Activated CD4-positive, alpha-beta T cell treated with anti-CD3 and anti-CD28 coated beads for 36 hours (primary cell): ENCODE measurements around the gene TNFSF9. TPM values are rescaled to one million over a fixed set of nuclear protein-coding genes. Genes with fewer than 3 reads are reported as not detected.
A peak's percentile ranks its signal among the peaks of the same experiment; 100 is the strongest.
"Not testable (repeated sequence)": the region's sequence is repeated elsewhere in the genome, so short reads cannot be mapped to it uniquely, and the experiment has no call there.

ENCODE experiments used
- ATAC-seq: fragments of 200-7000 bp; cut with Tn5 transposase; one replicate; pipeline ENCODE4 v1.10.0; 2021; ENCODE audit warnings: mild to moderate bottlenecking, moderate library complexity
- CTCF ChIA-PET: fragments of 350-600 bp; sonication (Branson Sonifier 250); formaldehyde crosslinking; loops from one replicate; lab custom pipeline; 2021; ENCODE audit warnings: antibody characterized with exemption; lab: Charles Lee
- POLR2A ChIA-PET: fragments of 350-600 bp; sonication (Branson Sonifier 250); formaldehyde crosslinking; loops from one replicate; lab custom pipeline; 2021; ENCODE audit warnings: antibody characterized with exemption, inconsistent platforms; lab: Charles Lee
- DNase-seq: peaks from one replicate; pipeline ENCODE4 v3.0.0-alpha.2; 2020
- H3K27ac Mint-ChIP-seq: one replicate; pipeline ENCODE4 v1.8.0; 2021; ENCODE audit warnings: mixed read lengths
- H3K27me3 Mint-ChIP-seq: one replicate; pipeline ENCODE4 v1.8.0; 2021; ENCODE audit warnings: mixed read lengths
- H3K36me3 Mint-ChIP-seq: one replicate; pipeline ENCODE4 v1.8.0; 2021; ENCODE audit warnings: low read depth, mixed read lengths
- H3K4me1 Mint-ChIP-seq: one replicate; pipeline ENCODE4 v1.8.0; 2021; ENCODE audit warnings: mixed read lengths
- H3K4me3 Mint-ChIP-seq: one replicate; pipeline ENCODE4 v1.8.0; 2021; ENCODE audit warnings: mild to moderate bottlenecking, moderate library complexity, mixed read lengths
- H3K9me3 Mint-ChIP-seq: one replicate; pipeline ENCODE4 v1.8.0; 2021; ENCODE audit warnings: low read depth, mixed read lengths
- intact Hi-C, 2 experiments: fragments of 100-400 bp; cut with DNase I in 1 of 2; cut with micrococcal nuclease in 1 of 2; formaldehyde crosslinking; loops; one replicate each; pipeline versions ENCODE4 v1.14.2 to v1.15.1; 2022 to 2024; cut with DNase I, micrococcal nuclease
- total RNA-seq, 2 experiments: library from RNA; stranded (reverse); gene quantifications; one replicate each; pipeline ENCODE4 v1.2.3, GENCODE V29; 2021

TNFSF9 gene
- total RNA-seq, 2 experiments from 2014 or later: 0.49 to 0.57 TPM

DNA sequence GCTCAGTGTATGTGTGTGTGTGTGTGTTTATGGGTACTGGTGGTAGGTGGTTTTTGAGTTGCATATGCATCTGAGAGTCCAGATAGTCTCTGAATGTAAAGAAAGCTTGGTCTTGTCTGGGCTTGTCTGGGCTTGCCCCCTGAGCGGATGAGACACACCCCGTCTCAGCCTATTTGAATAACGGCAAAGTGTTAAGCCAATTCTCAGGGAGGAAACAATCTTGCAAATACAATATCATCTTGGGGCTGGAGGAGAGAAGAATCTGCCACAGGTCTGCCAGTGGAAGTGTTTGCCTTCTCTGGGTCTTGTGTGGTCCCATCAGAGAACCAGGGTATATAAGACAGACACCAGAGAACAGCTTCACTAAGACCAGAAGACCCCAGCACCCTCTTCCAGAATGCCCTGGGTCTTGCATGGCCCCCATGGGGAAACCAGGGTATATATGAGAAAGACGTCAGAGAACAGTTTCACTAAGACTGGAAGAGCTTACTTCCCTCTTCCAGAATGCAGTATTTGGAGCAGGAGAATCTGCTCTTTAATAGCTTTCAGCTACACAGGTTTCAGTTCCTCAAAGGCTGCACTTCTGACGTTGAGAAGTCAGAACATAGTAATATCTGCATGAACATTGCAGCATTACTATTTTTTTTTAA is 46.8 kb downstream of the TNFSF9 start:
- H3K27ac Mint-ChIP-seq: no peak overlapping the region
- intact Hi-C loops: no loop called here
- H3K4me3 Mint-ChIP-seq: no peak overlapping the region
- no peaks in the 10 kb centered on the region for H3K9me3 Mint-ChIP-seq
- peak; percentile 44 for ATAC-seq
- H3K36me3 Mint-ChIP-seq: no peaks in the 10 kb centered on the region
- H3K4me1 Mint-ChIP-seq: no peaks in the 10 kb centered on the region
- ChIA-PET CTCF (no interaction called here), POLR2A (no interaction called here)
- DNase-seq: no peak
- peaks cover 17% of the 10 kb centered on the region for H3K27me3 Mint-ChIP-seq

DNA sequence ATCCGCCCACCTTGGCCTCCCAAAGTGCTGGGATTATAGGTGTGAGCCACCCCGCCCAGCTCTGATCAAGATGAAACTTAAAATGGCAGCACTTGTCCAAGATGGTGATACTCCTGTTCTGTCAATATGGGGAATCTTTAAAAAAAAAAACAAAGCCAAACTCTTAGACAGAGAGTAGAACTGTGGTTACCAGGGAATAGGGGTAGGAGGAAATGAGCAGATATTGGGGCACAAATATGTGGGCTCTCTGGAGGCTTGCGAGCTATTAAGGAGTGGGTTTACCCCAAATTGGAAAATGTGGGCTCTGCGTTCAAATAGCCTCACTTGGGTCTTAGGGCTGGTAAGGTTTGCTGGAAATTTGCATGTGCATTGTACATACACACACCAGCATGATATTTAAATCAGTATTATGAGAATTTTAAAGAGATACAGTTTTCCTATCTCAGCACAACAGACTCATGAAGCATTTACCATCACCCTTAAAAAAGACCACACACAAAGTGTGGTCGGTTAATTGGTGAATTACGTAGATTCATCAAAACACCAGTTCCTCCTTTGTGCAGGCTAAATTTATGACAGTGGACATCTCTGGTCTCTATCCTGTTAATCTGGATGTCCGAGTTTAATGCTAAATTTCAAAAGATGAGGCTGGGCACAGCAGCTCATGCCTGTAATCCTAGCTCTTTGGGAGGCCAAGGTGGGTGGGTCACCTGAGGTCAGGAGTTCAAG is 48.8 kb downstream of the TNFSF9 start:
- DNase-seq: no peak
- CTCF ChIA-PET: no interaction called here
- intact Hi-C loops: no loop called here
- Mint-ChIP-seq H3K27me3 (peaks cover 17% of the 10 kb centered on the region), H3K4me3 (no peak overlapping the region), H3K9me3 (no peaks in the 10 kb centered on the region), H3K36me3 (no peaks in the 10 kb centered on the region), H3K4me1 (no peaks in the 10 kb centered on the region), H3K27ac (no peak overlapping the region)
- POLR2A ChIA-PET: no interaction called here
- ATAC-seq: no peak

DNA sequence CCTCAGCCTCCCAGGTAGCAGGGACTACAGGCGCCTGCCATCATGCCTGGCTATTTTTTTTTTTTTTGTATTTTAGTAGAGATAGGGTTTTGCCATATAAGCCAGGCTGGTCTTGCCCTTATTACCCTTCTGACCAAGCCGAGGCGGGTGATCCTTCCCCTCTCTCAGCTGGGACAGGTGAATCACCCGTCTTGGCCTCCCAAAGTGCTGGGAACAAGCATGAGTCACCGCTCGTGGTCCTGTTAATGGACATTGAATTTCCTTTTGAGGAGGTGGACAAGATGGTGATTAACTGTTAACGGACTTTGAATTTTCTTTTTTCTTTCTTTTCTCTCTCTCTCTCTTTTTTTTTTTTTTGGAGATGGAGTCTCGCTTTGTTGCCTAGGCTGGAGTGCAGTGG is 49.5 kb downstream of the TNFSF9 start:
- intact Hi-C loops: no loop called here
- H3K4me1 Mint-ChIP-seq: no peaks in the 10 kb centered on the region
- H3K27ac Mint-ChIP-seq: no peak overlapping the region
- H3K27me3 Mint-ChIP-seq: peaks cover 22% of the 10 kb centered on the region
- ATAC-seq (no peak), DNase-seq (no peak)
- H3K36me3 Mint-ChIP-seq: no peaks in the 10 kb centered on the region
- POLR2A ChIA-PET: no interaction called here
- CTCF ChIA-PET: no interaction called here
- H3K9me3 Mint-ChIP-seq: no peaks in the 10 kb centered on the region
- no peak overlapping the region for H3K4me3 Mint-ChIP-seq

DNA sequence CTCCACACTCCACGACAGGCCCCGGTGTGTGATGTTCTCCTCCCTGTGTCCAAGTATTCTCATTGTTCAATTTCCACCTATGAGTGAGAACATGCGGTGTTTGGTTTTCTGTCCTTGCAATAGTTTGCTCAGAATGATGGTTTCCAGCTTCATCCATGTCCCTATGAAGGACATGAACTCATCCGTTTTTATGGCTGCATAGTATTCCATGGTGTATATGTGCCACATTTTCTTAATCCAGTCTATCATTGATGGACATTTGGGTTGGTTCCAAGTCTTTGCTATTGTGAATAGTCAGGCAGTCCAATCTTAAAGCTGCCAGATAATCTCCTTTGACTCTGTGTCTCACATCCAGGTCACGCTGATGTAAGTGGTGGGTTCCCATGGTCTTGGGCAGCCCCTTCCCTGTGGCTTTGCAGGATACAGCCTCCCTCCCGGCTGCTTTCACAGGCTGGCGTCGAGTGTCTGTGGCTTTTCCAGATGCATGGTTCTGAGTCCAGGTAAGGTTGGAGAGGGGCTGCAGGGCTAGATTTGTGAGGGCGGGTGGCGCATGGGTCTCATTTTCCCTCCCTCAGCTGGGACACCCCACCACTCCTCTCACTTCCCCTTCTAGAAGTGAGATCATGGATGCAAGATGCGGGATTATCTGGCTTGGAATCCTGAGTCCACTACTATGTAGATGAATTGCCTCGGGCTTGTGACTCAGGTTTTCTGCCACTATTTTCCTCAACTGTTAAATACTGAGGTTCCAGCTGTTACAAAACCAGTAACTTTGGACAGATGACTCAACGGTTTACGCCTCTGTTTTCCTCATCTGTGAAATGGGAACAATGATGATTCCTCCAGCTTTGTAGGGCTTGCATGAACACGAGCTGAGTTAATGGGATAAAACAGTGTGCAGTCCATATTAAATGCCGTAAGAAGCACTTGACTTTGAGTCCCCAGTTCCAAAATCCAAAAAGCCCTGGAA is 52.0 kb downstream of the TNFSF9 start:
- CTCF ChIA-PET: interaction anchor here (0.6 kb wide), 1 partner anchor 959 kb away, joined by 4 read pairs; no protein-coding TSS in a partner anchor
- H3K27me3 Mint-ChIP-seq: peaks cover 45% of the 10 kb centered on the region
- H3K4me3 Mint-ChIP-seq, H3K36me3 Mint-ChIP-seq, ATAC-seq, H3K27ac Mint-ChIP-seq, DNase-seq, intact Hi-C loops, H3K9me3 Mint-ChIP-seq, H3K4me1 Mint-ChIP-seq: not testable (repeated sequence)
- POLR2A ChIA-PET: interaction anchor here (0.6 kb wide), 1 partner anchor 29 kb away, joined by 5 read pairs; no protein-coding TSS in a partner anchor

Other genes with a start within 250 kb of the TNFSF9 start
- not detected for gene ACER1, start 197.4 kb upstream of the TNFSF9 start, total RNA-seq
- 100 to 1,000 TPM; 197 to 245 TPM for gene CLPP, start 169.5 kb upstream of the TNFSF9 start, total RNA-seq
- gene ALKBH7, start 158.2 kb upstream of the TNFSF9 start, total RNA-seq: 10 to 100 TPM; 22.8 to 44.7 TPM
- gene PSPN, start 155.1 kb upstream of the TNFSF9 start, total RNA-seq: 1 to 10 TPM; 1.4 to 1.8 TPM
- gene GTF2F1, start 137.9 kb upstream of the TNFSF9 start, total RNA-seq: 10 to 100 TPM; 60.9 to 78.5 TPM
- 100 to 1,000 TPM; 363 to 380 TPM for gene KHSRP, start 106.2 kb upstream of the TNFSF9 start, total RNA-seq
- under 1 TPM; 0.46 to 0.64 TPM for gene SLC25A41, start 97.3 kb upstream of the TNFSF9 start, total RNA-seq
- gene SLC25A23, start 71.2 kb upstream of the TNFSF9 start, total RNA-seq: 10 to 100 TPM; 18.6 to 19.2 TPM
- gene CRB3, start 66.8 kb upstream of the TNFSF9 start, total RNA-seq: 1 to 10 TPM; 1.2 to 1.8 TPM
- gene DENND1C, start 49.2 kb upstream of the TNFSF9 start, total RNA-seq: 10 to 100 TPM; 49.5 to 56.3 TPM
- 1 to 10 TPM; 4.8 to 5.1 TPM for gene TUBB4A, start 28.7 kb upstream of the TNFSF9 start, total RNA-seq
- 1 to 10 TPM; 3.3 to 3.6 TPM for gene CD70, start 60.1 kb downstream of the TNFSF9 start, total RNA-seq
- 10 to 100 TPM; 31.8 to 33.0 TPM for gene TNFSF14, start 139.1 kb downstream of the TNFSF9 start, total RNA-seq
- 1 to 10 TPM in 1 of 2 experiments, under 1 TPM in 1; 0.93 to 1.0 TPM for gene C3, start 189.6 kb downstream of the TNFSF9 start, total RNA-seq
- 10 to 100 TPM; 58.8 to 59.9 TPM for gene GPR108, start 206.6 kb downstream of the TNFSF9 start, total RNA-seq
- 10 to 100 TPM; 45.1 to 50.0 TPM for gene TRIP10, start 208.7 kb downstream of the TNFSF9 start, total RNA-seq
- gene SH2D3A, start 236.4 kb downstream of the TNFSF9 start, total RNA-seq: 10 to 100 TPM; 20.7 to 23.2 TPM
- gene VAV1, start 241.7 kb downstream of the TNFSF9 start, total RNA-seq: 10 to 100 TPM; 73.4 to 90.8 TPM